Activated CD8-positive, alpha-beta memory T cell treated with anti-CD3 and anti-CD28 coated beads, Interleukin-2, amount 10 ng/mL, durations not matched to agents 7 days and 5 days (primary cell): ENCODE measurements around the gene NCKAP5L. TPM values are rescaled to one million over a fixed set of nuclear protein-coding genes. Genes with fewer than 3 reads are reported as not detected.

Experiments used
- ATAC-seq: fragments of 150-1000 bp; cut with Tn5 transposase; one replicate; pipeline ENCODE4 v1.10.0; 2021; ENCODE audit warnings: moderate library complexity
- CTCF ChIA-PET: fragments of 350-600 bp; sonication (Branson Sonifier 250); formaldehyde crosslinking; loops from one replicate; lab custom pipeline; 2021; ENCODE audit warnings: antibody characterized with exemption; lab: Charles Lee
- DNase-seq: peaks from one replicate; pipeline ENCODE4 v3.0.0-alpha.2; 2020
- H3K27ac Mint-ChIP-seq: one replicate; pipeline ENCODE4 v1.8.0; 2021; ENCODE audit warnings: mild to moderate bottlenecking, mixed read lengths
- H3K27me3 Mint-ChIP-seq: one replicate; pipeline ENCODE4 v1.8.0; 2021; ENCODE audit warnings: mixed read lengths
- H3K36me3 Mint-ChIP-seq: one replicate; pipeline ENCODE4 v1.8.0; 2021; ENCODE audit warnings: mild to moderate bottlenecking, mixed read lengths
- H3K4me1 Mint-ChIP-seq: one replicate; pipeline ENCODE4 v1.8.0; 2021; ENCODE audit warnings: mixed read lengths
- H3K4me3 Mint-ChIP-seq: one replicate; pipeline ENCODE4 v1.8.0; 2021; ENCODE audit warnings: mild to moderate bottlenecking, moderate library complexity, mixed read lengths
- H3K9me3 Mint-ChIP-seq: one replicate; pipeline ENCODE4 v1.8.0; 2022; ENCODE audit warnings: low read depth, mixed read lengths
- total RNA-seq, 2 experiments: library from RNA; stranded (reverse); gene quantifications; one replicate each; pipeline ENCODE4 v1.2.3, GENCODE V29; 2021

NCKAP5L gene
- total RNA-seq, 2 experiments from 2014 or later: 1.1 to 1.4 TPM

- H3K36me3 Mint-ChIP-seq: peaks cover 39% of the 10 kb centered on the region
- H3K4me1 Mint-ChIP-seq: peaks cover 52% of the 10 kb centered on the region
- CTCF ChIA-PET: interaction anchor here (0.5 to 3.2 kb wide), 63 partner anchors 8 to 394 kb away, joined by 3 to 81 read pairs (median 4); partner anchors contain the start of genes BCDIN3D, NCKAP5L, PRPF40B and RACGAP1
- no peaks in the 10 kb centered on the region for H3K9me3 Mint-ChIP-seq
- H3K4me3 Mint-ChIP-seq: peak overlapping the region; percentile 98
- H3K27me3 Mint-ChIP-seq: no peaks in the 10 kb centered on the region
- ATAC-seq (peak; percentile 74), DNase-seq (peak; percentile 96)
- peak overlapping the region; percentile 100 for H3K27ac Mint-ChIP-seq
Observed at GRCh38 chr12:49741882-49742620, 86.2 kb downstream of the NCKAP5L start.

Other genes starting within 250 kb of the NCKAP5L start
- gene FAM186B, start 222.8 kb downstream of the NCKAP5L start, total RNA-seq: not detected
- 10 to 100 TPM in 1 of 2 experiments, 1 to 10 TPM in 1; 7.8 to 15.2 TPM for gene PRPF40B, start 204.9 kb downstream of the NCKAP5L start, total RNA-seq
- 10 to 100 TPM; 44.2 to 50.5 TPM for gene FMNL3, start 121.0 kb downstream of the NCKAP5L start, total RNA-seq
- gene TMBIM6, start 86.9 kb downstream of the NCKAP5L start, total RNA-seq: 100 to 1,000 TPM; 396 to 524 TPM
- 1 to 10 TPM; 8.2 to 8.3 TPM for gene BCDIN3D, start 14.7 kb upstream of the NCKAP5L start, total RNA-seq
- gene FAIM2, start 75.5 kb upstream of the NCKAP5L start, total RNA-seq: under 1 TPM; 0.05 to 0.06 TPM
- gene AQP2, start 122.3 kb upstream of the NCKAP5L start, total RNA-seq: not detected
- gene AQP5, start 133.5 kb upstream of the NCKAP5L start, total RNA-seq: not detected
- gene AQP6, start 144.5 kb upstream of the NCKAP5L start, total RNA-seq: not detected
- gene RACGAP1, start 197.1 kb upstream of the NCKAP5L start, total RNA-seq: 100 to 1,000 TPM; 180 to 198 TPM
- 10 to 100 TPM; 19.0 to 28.3 TPM for gene ASIC1, start 229.2 kb upstream of the NCKAP5L start, total RNA-seq